IMR-90 (cell line): Measurements from ENCODE around the gene FOXP1. TPM values are rescaled to one million over a fixed set of nuclear protein-coding genes. Genes with fewer than 3 reads are reported as not detected.

Experiments used
- ATAC-seq: fragments of 200-7000 bp; cut with Tn5 transposase; 2 replicates; pipeline ENCODE4 v1.9.1; 2020; ENCODE audit warnings: low read depth, mild to moderate bottlenecking, moderate library complexity
- BruUV-seq: library from RNA; stranded (reverse); fragments of 400-500 nt; replicated peaks from 2 replicates; lab custom pipeline; 2021; lab: Mats Ljungman, UMichigan
- CTCF ChIA-PET: fragments of 300-600 bp; formaldehyde crosslinking; extraction: SDS; loops from one replicate; lab custom pipeline; 2021; ENCODE audit warnings: antibody characterized with exemption; lab: Yijun Ruan, JAX
- POLR2A ChIA-PET: fragments of 300-600 bp; sonication (Branson Sonifier 250); formaldehyde crosslinking; loops from one replicate; lab custom pipeline; 2022; ENCODE audit warnings: antibody characterized with exemption; ENCODE audit not compliant: unreplicated experiment; lab: Charles Lee
- DNase-seq: peaks from one replicate; pipeline ENCODE4 v3.0.0; 2013
- H2AFZ ChIP-seq: replicated peaks from 2 replicates; pipeline ENCODE3; 2013; ENCODE audit warnings: low read length, mild to moderate bottlenecking; ENCODE audit not compliant: poor library complexity
- H2AK5ac ChIP-seq: 2 replicates; pipeline ENCODE4 v1.6.1; 2013; ENCODE audit warnings: low read depth, low read length, inconsistent platforms
- H2AK9ac ChIP-seq: replicated peaks from 2 replicates; pipeline ENCODE3; 2013; ENCODE audit warnings: mild to moderate bottlenecking, low read depth, low read length, moderate library complexity; ENCODE audit not compliant: poor library complexity
- H2BK120ac ChIP-seq: 2 replicates; pipeline ENCODE4 v1.6.1; 2013; ENCODE audit warnings: low read depth, low read length, inconsistent platforms
- H2BK15ac ChIP-seq: 3 replicates; pipeline ENCODE4 v1.6.1; 2013; ENCODE audit warnings: low read depth, low read length, inconsistent platforms
- H2BK20ac ChIP-seq: 2 replicates; pipeline ENCODE4 v1.6.1; 2013; ENCODE audit warnings: low read depth, mild to moderate bottlenecking, inconsistent platforms, low read length, moderate library complexity
- H2BK5ac ChIP-seq: 2 replicates; pipeline ENCODE4 v1.6.1; 2013; ENCODE audit warnings: mild to moderate bottlenecking, low read depth, low read length, inconsistent platforms; ENCODE audit not compliant: poor library complexity, severe bottlenecking
- H3K14ac ChIP-seq: replicated peaks from 2 replicates; pipeline ENCODE4 v1.6.1; 2013; ENCODE audit warnings: low read depth, low read length, inconsistent platforms
- H3K18ac ChIP-seq: 2 replicates; pipeline ENCODE4 v1.6.1; 2013; ENCODE audit warnings: low read depth, low read length, control low read depth
- H3K23ac ChIP-seq: 2 replicates; pipeline ENCODE4 v1.6.1; 2013; ENCODE audit warnings: low read depth, low read length, inconsistent platforms
- H3K27ac ChIP-seq: 2 replicates; pipeline ENCODE4 v1.5.1; 2013; ENCODE audit warnings: mild to moderate bottlenecking, control low read depth, low read length; ENCODE audit not compliant: insufficient read depth
- H3K27me3 ChIP-seq: 2 replicates; pipeline ENCODE4 v1.6.1; 2013; ENCODE audit warnings: low read length; ENCODE audit not compliant: control insufficient read depth, insufficient read depth
- H3K36me3 ChIP-seq: 2 replicates; pipeline ENCODE4 v1.6.1; 2013; ENCODE audit warnings: low read length, mixed read lengths; ENCODE audit not compliant: control insufficient read depth, insufficient read depth
- H3K4ac ChIP-seq: 2 replicates; pipeline ENCODE4 v1.6.1; 2013; ENCODE audit warnings: low read depth, low read length, inconsistent platforms
- H3K4me1 ChIP-seq: 2 replicates; pipeline ENCODE4 v1.6.1; 2013; ENCODE audit warnings: low read length, mixed read lengths; ENCODE audit not compliant: control insufficient read depth, insufficient read depth
- H3K4me2 ChIP-seq: 2 replicates; pipeline ENCODE4 v1.6.1; 2013; ENCODE audit warnings: low read depth, mild to moderate bottlenecking, control low read depth, low read length, moderate library complexity
- H3K4me3 ChIP-seq: 2 replicates; pipeline ENCODE4 v1.5.1; 2013; ENCODE audit warnings: low read depth, mild to moderate bottlenecking, control low read depth, low read length, moderate library complexity; ENCODE audit not compliant: insufficient read depth
- H3K56ac ChIP-seq: 2 replicates; pipeline ENCODE4 v1.6.1; 2013; ENCODE audit warnings: low read length, inconsistent platforms; ENCODE audit not compliant: insufficient read depth; ENCODE audit errors: extremely low read depth
- H3K79me1 ChIP-seq, 2 experiments: 2 replicates each; pipeline ENCODE4 v1.6.1; 2013; ENCODE audit warnings: low read length in 2 of 2, inconsistent platforms in 1 of 2, low read depth in 1 of 2
- H3K9ac ChIP-seq: 2 replicates; pipeline ENCODE4 v1.6.1; 2013; ENCODE audit warnings: low read depth, low read length, control low read depth
- H3K9me1 ChIP-seq: 2 replicates; pipeline ENCODE4 v1.6.1; 2013; ENCODE audit warnings: low read length, inconsistent platforms; ENCODE audit not compliant: insufficient read depth
- H3K9me3 ChIP-seq: 2 replicates; pipeline ENCODE4 v1.6.1; 2013; ENCODE audit warnings: low read length; ENCODE audit not compliant: control insufficient read depth, insufficient read depth
- H4K20me1 ChIP-seq: 2 replicates; pipeline ENCODE4 v1.6.1; 2013; ENCODE audit warnings: low read length, inconsistent platforms; ENCODE audit not compliant: insufficient read depth
- H4K5ac ChIP-seq: 2 replicates; pipeline ENCODE4 v1.6.1; 2013; ENCODE audit warnings: mild to moderate bottlenecking, low read depth, low read length, control low read depth
- H4K8ac ChIP-seq, 2 experiments: 2 replicates each; pipeline ENCODE4 v1.6.1; 2013; ENCODE audit warnings: low read depth in 2 of 2, low read length in 2 of 2, control low read depth in 1 of 2, inconsistent platforms in 1 of 2
- H4K91ac ChIP-seq: 2 replicates; pipeline ENCODE4 v1.6.1; 2013; ENCODE audit warnings: low read depth, low read length, inconsistent platforms; ENCODE audit not compliant: insufficient read depth
- BHLHE40 ChIP-seq: fragments of 150-350 bp; IDR thresholded peaks from 2 replicates; pipeline ENCODE4 v1.6.1; 2016; ENCODE audit warnings: mild to moderate bottlenecking, low read depth, low read length
- ELK1 ChIP-seq: fragments of 150-350 bp; IDR thresholded peaks from 2 replicates; pipeline ENCODE4 v1.6.1; 2016; ENCODE audit warnings: low read depth, mild to moderate bottlenecking, low read length, moderate library complexity, borderline replicate concordance
- MAFK ChIP-seq: IDR thresholded peaks from 2 replicates; pipeline ENCODE4 v1.6.1; 2012; ENCODE audit warnings: low read depth, low read length, improper control_type of control experiment
- MAZ ChIP-seq: IDR thresholded peaks from 2 replicates; pipeline ENCODE4 v1.6.1; 2012; ENCODE audit warnings: low read depth, mild to moderate bottlenecking, low read length, improper control_type of control experiment, moderate library complexity, borderline replicate concordance
- MXI1 ChIP-seq: IDR thresholded peaks from 2 replicates; pipeline ENCODE4 v1.6.1; 2012; ENCODE audit warnings: low read depth, mild to moderate bottlenecking, low read length, moderate library complexity, borderline replicate concordance
- NFE2L2 ChIP-seq: fragments of 150-350 bp; IDR thresholded peaks from 2 replicates; pipeline ENCODE4 v1.6.1; 2016; ENCODE audit warnings: low read depth, mild to moderate bottlenecking, low read length
- POLR2A ChIP-seq: IDR thresholded peaks from 2 replicates; pipeline ENCODE4 v1.6.1; 2012; ENCODE audit warnings: mild to moderate bottlenecking, low read depth, low read length
- RCOR1 ChIP-seq: IDR thresholded peaks from 2 replicates; pipeline ENCODE4 v1.6.1; 2012; ENCODE audit warnings: mild to moderate bottlenecking, low read length, improper control_type of control experiment; ENCODE audit not compliant: insufficient replicate concordance
- RFX5 ChIP-seq: IDR thresholded peaks from 2 replicates; pipeline ENCODE4 v1.8.0; 2012; ENCODE audit warnings: low read depth, mild to moderate bottlenecking, low read length, moderate library complexity
- USF2 ChIP-seq: fragments of 150-350 bp; IDR thresholded peaks from 2 replicates; pipeline ENCODE4 v1.6.1; 2017; ENCODE audit warnings: mild to moderate bottlenecking, antibody characterized with exemption, low read length, low read depth
- WGBS, 2 experiments: methylation state at CpG; one replicate each; pipeline versions ENCODE4 v1.1.5 to v1.1.7; 2013; ENCODE audit warnings: missing lambda C conversion rate in 2 of 2; ENCODE audit not compliant: insufficient read length in 1 of 2; ENCODE audit errors: extremely low coverage in 2 of 2; 5-methylcytosine and 5-hydroxymethylcytosine counted together
- dilution Hi-C: fragments of 300-500 bp; cut with HindIII; formaldehyde crosslinking; loops from one replicate; pipeline ENCODE4 v1.14.3; 2018; ENCODE audit warnings: low sequenced_read_pairs; ENCODE audit not compliant: unreplicated experiment
- in situ Hi-C: fragments of 300-500 bp; cut with MboI; formaldehyde crosslinking; loops from 3 replicates; pipeline ENCODE4 v1.14.3; 2019; ENCODE audit warnings: low sequenced_read_pairs, inconsistent platforms, mixed read lengths
- intact Hi-C: fragments of 100-400 bp; cut with micrococcal nuclease; formaldehyde crosslinking; loops from 2 replicates; pipeline ENCODE4 v1.10.0; 2022
- polyA plus RNA-seq, 3 experiments: library from polyadenylated mRNA; depleted of rRNA; stranded (reverse); fragments of >200 nt; gene quantifications; 2 replicates each; pipeline ENCODE4 v1.2.3, GENCODE V29; 2012; ENCODE audit warnings: low replicate concordance in 1 of 3
- total RNA-seq: library from RNA; depleted of rRNA; stranded (reverse); fragments of >200 nt; gene quantifications from 2 replicates; pipeline ENCODE4 v1.2.3, GENCODE V29; 2012

Gene FOXP1
- total and polyA plus RNA-seq, 2 of the 4 experiments (the other 2 are of a cell fraction) = 37.0 to 132 TPM

- Histone ChIP-seq H2AK9ac (no peak overlapping the region), H2BK5ac (no peak overlapping the region), H2AK5ac (peak overlapping the region; percentile 78; the same call in 1 of the 2 replicates), H3K4ac (0 out of 2 replicates have a peak overlapping the region, but pooled peaks have one; percentile 30), H3K4me3 (no peak overlapping the region), H2BK15ac (0 out of 3 replicates have a peak overlapping the region, but pooled peaks have one; percentile 48), H2BK20ac (0 out of 2 replicates have a peak overlapping the region, but pooled peaks have one; percentile 12), H3K4me1 (peaks cover 6% of the 10 kb centered on the region; the same call in 1 of the 2 replicates), H4K5ac (no peak overlapping the region), H2BK120ac (no peak overlapping the region), H3K27me3 (no peaks in the 10 kb centered on the region), H3K27ac (no peak overlapping the region), H4K8ac (no peak overlapping the region; a peak in 1 of 4 replicates), H3K4me2 (no peak overlapping the region), H3K36me3 (no peaks in the 10 kb centered on the region), H4K91ac (no peak overlapping the region), H3K9me3 (no peaks in the 10 kb centered on the region), H3K18ac (no peak overlapping the region), H3K9ac (no peak overlapping the region), H3K79me1 (no peaks in the 10 kb centered on the region), H3K23ac (peak overlapping the region; percentile 16; the same call in 1 of the 2 replicates), H2AFZ (no peak overlapping the region), H3K9me1 (peaks cover 2% of the 10 kb centered on the region; the same call in 1 of the 2 replicates), H3K56ac (no peak overlapping the region), H4K20me1 (no peaks in the 10 kb centered on the region), H3K14ac (no peak overlapping the region)
- ATAC-seq = no peak
- intact Hi-C loops (no loop called here), in situ Hi-C loops (loop anchor here (25.0 kb wide), 1 partner anchor 888 kb away; no protein-coding TSS in a partner anchor), dilution Hi-C loops (no loop called here)
- DNase-seq = no peak
- ChIA-PET POLR2A (interaction anchor here (0.6 kb wide), 2 partner anchors 87 to 92 kb away, joined by 3 read pairs; no protein-coding TSS in a partner anchor), CTCF (no interaction called here)
- no TSS peak for BruUV-seq
- no CpG with 5 or more reads among the region's 3 CpGs for WGBS, 2 experiments
- TF ChIP-seq MAFK = no peak
- no peak for TF ChIP-seq NFE2L2
- no peak for TF ChIP-seq USF2
- no peak for TF ChIP-seq POLR2A
- no peak for TF ChIP-seq BHLHE40
- TF ChIP-seq MXI1 = no peak
- no peak for TF ChIP-seq ELK1
- no peak for TF ChIP-seq RFX5
- TF ChIP-seq RCOR1 = no peak
- TF ChIP-seq MAZ = no peak
Measured at GRCh38 chr3:71600646-71601288, 17.2 kb upstream of the FOXP1 start.
